HepG2 (cell line): ENCODE measurements around the gene ZNF771. TPM values are rescaled to one million over a fixed set of nuclear protein-coding genes. Genes with fewer than 3 reads are reported as not detected.

ENCODE experiments used
- CCAR2 ChIP-seq: fragments of 200-400 bp; formaldehyde crosslinking; optimal IDR thresholded peaks from 2 replicates; pipeline ENCODE3; 2018; ENCODE audit warnings: low read depth, mild to moderate bottlenecking, low read length, moderate library complexity
- EEA1 ChIP-seq: sonication (generic); formaldehyde crosslinking; IDR thresholded peaks from 2 replicates; pipeline ENCODE4 v1.5.1; 2020; ENCODE audit warnings: mild to moderate bottlenecking, missing genetic modification reagents, borderline replicate concordance
- ISX ChIP-seq: sonication (generic); formaldehyde crosslinking; conservative IDR thresholded peaks from 2 replicates; pipeline ENCODE4 v1.5.0; 2020; ENCODE audit warnings: missing genetic modification reagents
- NFE2 ChIP-seq: sonication (generic); formaldehyde crosslinking; IDR thresholded peaks from 2 replicates; pipeline ENCODE4 v1.4.0; 2020; ENCODE audit warnings: missing genetic modification reagents
- NKX3-1 ChIP-seq: sonication (generic); formaldehyde crosslinking; IDR thresholded peaks from 2 replicates; pipeline ENCODE4 v1.5.0; 2020; ENCODE audit warnings: missing genetic modification reagents
- RCOR2 ChIP-seq: IDR thresholded peaks from 2 replicates; pipeline ENCODE4 v1.6.1; 2016; ENCODE audit warnings: missing biosample characterization, missing genetic modification reagents
- REL ChIP-seq: sonication (generic); formaldehyde crosslinking; conservative IDR thresholded peaks from 2 replicates; pipeline ENCODE4 v1.8.0; 2022; ENCODE audit warnings: mild to moderate bottlenecking, missing genetic modification reagents, moderate library complexity
- RFXANK ChIP-seq: IDR thresholded peaks from 2 replicates; pipeline ENCODE4 v1.6.1; 2016
- ZBTB1 ChIP-seq: sonication (generic); formaldehyde crosslinking; IDR thresholded peaks from 2 replicates; pipeline ENCODE4 v1.4.0; 2020; ENCODE audit warnings: missing genetic modification reagents, borderline replicate concordance
- ZFYVE20 ChIP-seq: sonication (generic); formaldehyde crosslinking; IDR thresholded peaks from 2 replicates; pipeline ENCODE4 v1.8.0; 2023; ENCODE audit warnings: low read depth, mild to moderate bottlenecking, moderate library complexity, missing genetic modification reagents, borderline replicate concordance
- ZMYM2 ChIP-seq: sonication (generic); formaldehyde crosslinking; IDR thresholded peaks from 2 replicates; pipeline ENCODE4 v1.8.0; 2022; ENCODE audit warnings: mild to moderate bottlenecking, missing genetic modification reagents
- ZMYM3 ChIP-seq: sonication (generic); formaldehyde crosslinking; IDR thresholded peaks from 2 replicates; pipeline ENCODE4 v1.5.1; 2020; ENCODE audit warnings: mild to moderate bottlenecking, missing genetic modification reagents
- ZNF24 ChIP-seq: fragments of 450-650 bp; IDR thresholded peaks from 2 replicates; pipeline ENCODE4 v1.6.1; 2017; ENCODE audit warnings: antibody characterized with exemption, mild to moderate bottlenecking
- ZNF296 ChIP-seq: sonication (generic); formaldehyde crosslinking; conservative IDR thresholded peaks from 2 replicates; pipeline ENCODE4 v1.5.0; 2020; ENCODE audit warnings: mild to moderate bottlenecking, missing genetic modification reagents
- ZNF430 ChIP-seq: sonication (generic); formaldehyde crosslinking; IDR thresholded peaks from 2 replicates; pipeline ENCODE4 v1.9.0; 2021; ENCODE audit warnings: mild to moderate bottlenecking, missing genetic modification reagents
- ZNF652 ChIP-seq: IDR thresholded peaks from 2 replicates; pipeline ENCODE4 v1.6.1; 2016; ENCODE audit warnings: low read depth, borderline replicate concordance
- ZNF749 ChIP-seq: sonication (generic); formaldehyde crosslinking; IDR thresholded peaks from 2 replicates; pipeline ENCODE4 v1.8.0; 2022; ENCODE audit warnings: mild to moderate bottlenecking, missing genetic modification reagents, moderate library complexity, borderline replicate concordance
- ZNF777 ChIP-seq: sonication (generic); formaldehyde crosslinking; IDR thresholded peaks from 2 replicates; pipeline ENCODE4 v1.4.0; 2020; ENCODE audit warnings: missing genetic modification reagents
- ZNF883 ChIP-seq: sonication (generic); formaldehyde crosslinking; IDR thresholded peaks from 2 replicates; pipeline ENCODE4 v1.5.1; 2020; ENCODE audit warnings: mild to moderate bottlenecking, missing genetic modification reagents; ENCODE audit errors: not compliant biosample characterization
- polyA plus RNA-seq, 8 experiments: library from polyadenylated mRNA; depleted of rRNA in 3 of 8; stranded (reverse) in 7 of 8; unstranded in 1 of 8; fragments of >200 nt; fragmentation: Illumina TruSeq in 4 of 8; extraction: Trizol in 4 of 8; gene quantifications; 2 replicates each; pipeline versions ENCODE4 v1.2.1 to v1.2.3, GENCODE V29; 2011 to 2016; ENCODE audit warnings: low read depth in 4 of 8, missing spikeins in 1 of 8, mixed read lengths in 1 of 8; ENCODE audit not compliant: insufficient read depth in 1 of 8
- total RNA-seq, 5 experiments: library from RNA; depleted of rRNA; stranded (reverse); fragments of >200 nt; fragmentation: Illumina TruSeq; extraction: Trizol; gene quantifications; 2 replicates each; pipeline ENCODE4 v1.2.3, GENCODE V29; 2016; ENCODE audit warnings: low read depth in 1 of 5
- TF ChIP-seq, protein P1 (sequence below): sonication (generic); formaldehyde crosslinking; IDR thresholded peaks from 2 replicates; pipeline ENCODE4 v1.8.1; 2023; ENCODE audit warnings: missing genetic modification reagents, inconsistent platforms, borderline replicate concordance
- TF ChIP-seq, protein P2 (sequence below): IDR thresholded peaks from 2 replicates; pipeline ENCODE4 v1.6.1; 2016; ENCODE audit warnings: low read depth, borderline replicate concordance
- TF ChIP-seq, protein P3 (sequence below): IDR thresholded peaks from 2 replicates; pipeline ENCODE4 v1.6.1; 2016
- TF ChIP-seq, protein P4 (sequence below): sonication (generic); formaldehyde crosslinking; IDR thresholded peaks from 2 replicates; pipeline ENCODE4 v1.9.0; 2022; ENCODE audit warnings: missing genetic modification reagents, mild to moderate bottlenecking, borderline replicate concordance
- TF ChIP-seq, protein P5 (sequence below): sonication (generic); formaldehyde crosslinking; IDR thresholded peaks from 2 replicates; pipeline ENCODE4 v1.5.1; 2020; ENCODE audit warnings: missing genetic modification reagents, mild to moderate bottlenecking, borderline replicate concordance

ZNF771 gene
- total and polyA plus RNA-seq, 2 of the 13 experiments (the other 11 are each of a cell fraction or from before 2014, with no cell fraction given) = 5.0 to 11.8 TPM

DNA sequence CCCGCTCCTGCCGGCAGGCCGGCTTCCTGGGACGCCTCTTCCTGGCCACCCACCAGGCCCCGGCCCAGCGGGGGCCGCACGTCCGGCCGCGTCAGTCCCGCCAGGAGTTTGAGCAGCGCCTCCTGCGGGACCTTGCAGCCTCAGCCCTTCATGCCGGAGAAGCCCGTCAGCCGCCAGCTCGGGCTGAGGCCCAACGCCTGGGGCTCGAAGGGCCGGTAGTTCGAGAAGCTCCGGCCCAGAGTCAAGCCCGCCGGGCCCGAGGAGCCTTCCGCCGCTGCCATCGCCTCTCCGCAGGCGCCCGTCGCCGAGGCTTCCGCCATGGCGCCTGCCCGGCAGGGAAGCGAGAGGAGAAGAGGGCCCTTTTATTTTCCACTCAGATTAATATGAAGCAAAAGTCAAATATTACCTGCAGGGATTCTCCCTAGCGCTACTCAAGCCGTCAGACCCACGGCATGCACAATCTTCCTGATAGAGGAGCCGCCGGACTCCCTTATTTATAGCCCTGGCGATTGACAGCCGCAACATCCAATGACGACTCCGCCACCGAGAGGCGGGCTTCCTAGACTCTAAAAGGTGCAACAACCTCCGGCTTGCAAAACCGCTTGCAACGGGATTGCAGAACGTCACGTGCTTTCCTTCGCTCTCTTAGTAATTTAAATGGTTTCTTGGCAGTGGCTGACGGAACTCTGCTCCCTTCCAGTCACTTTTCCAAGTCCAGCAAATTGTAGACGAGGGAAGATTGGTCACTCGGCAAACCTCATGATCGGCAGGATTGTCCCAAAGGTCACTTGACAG lies 38.2 kb downstream of the ZNF771 start, which contains the start of gene SEPHS2 (continued):
- TF ChIP-seq, protein P1, sequence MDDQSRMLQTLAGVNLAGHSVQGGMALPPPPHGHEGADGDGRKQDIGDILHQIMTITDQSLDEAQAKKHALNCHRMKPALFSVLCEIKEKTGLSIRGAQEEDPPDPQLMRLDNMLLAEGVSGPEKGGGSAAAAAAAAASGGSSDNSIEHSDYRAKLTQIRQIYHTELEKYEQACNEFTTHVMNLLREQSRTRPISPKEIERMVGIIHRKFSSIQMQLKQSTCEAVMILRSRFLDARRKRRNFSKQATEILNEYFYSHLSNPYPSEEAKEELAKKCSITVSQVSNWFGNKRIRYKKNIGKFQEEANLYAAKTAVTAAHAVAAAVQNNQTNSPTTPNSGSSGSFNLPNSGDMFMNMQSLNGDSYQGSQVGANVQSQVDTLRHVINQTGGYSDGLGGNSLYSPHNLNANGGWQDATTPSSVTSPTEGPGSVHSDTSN (CRISPR knock-in tag) = peak; percentile 47; the same call in 1 of the 2 replicates
- TF ChIP-seq ZNF296 (CRISPR knock-in tag) (no peak), NFE2 (CRISPR knock-in tag) (no peak), ZNF430 (CRISPR knock-in tag) (no peak), CCAR2 (peak; percentile 16), ZNF652 (no peak), NKX3-1 (CRISPR knock-in tag) (peak; percentile 33; the same call in 1 of the 2 replicates), REL (CRISPR knock-in tag) (no peak), ZNF883 (CRISPR knock-in tag) (peak; percentile 79), ZMYM3 (CRISPR knock-in tag) (peak; percentile 79; the same call in 1 of the 2 replicates), ZNF749 (CRISPR knock-in tag) (no peak), ZFYVE20 (no peak), RFXANK (CRISPR knock-in tag) (no peak; the same call in 1 of the 2 replicates), ISX (no peak), RCOR2 (CRISPR knock-in tag) (0 out of 2 replicates have a peak, but pooled peaks have one; percentile 35), ZNF24 (no peak), ZNF777 (CRISPR knock-in tag) (no peak), ZMYM2 (CRISPR knock-in tag) (peak; percentile 32; the same call in 1 of the 2 replicates), ZBTB1 (CRISPR knock-in tag) (no peak; the same call in 1 of the 2 replicates), EEA1 (peak; percentile 82; the same call in 1 of the 2 replicates)
- TF ChIP-seq, protein P2, sequence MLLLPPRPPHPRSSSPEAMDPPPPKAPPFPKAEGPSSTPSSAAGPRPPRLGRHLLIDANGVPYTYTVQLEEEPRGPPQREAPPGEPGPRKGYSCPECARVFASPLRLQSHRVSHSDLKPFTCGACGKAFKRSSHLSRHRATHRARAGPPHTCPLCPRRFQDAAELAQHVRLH (CRISPR knock-in tag) = no peak
- TF ChIP-seq, protein P3, sequence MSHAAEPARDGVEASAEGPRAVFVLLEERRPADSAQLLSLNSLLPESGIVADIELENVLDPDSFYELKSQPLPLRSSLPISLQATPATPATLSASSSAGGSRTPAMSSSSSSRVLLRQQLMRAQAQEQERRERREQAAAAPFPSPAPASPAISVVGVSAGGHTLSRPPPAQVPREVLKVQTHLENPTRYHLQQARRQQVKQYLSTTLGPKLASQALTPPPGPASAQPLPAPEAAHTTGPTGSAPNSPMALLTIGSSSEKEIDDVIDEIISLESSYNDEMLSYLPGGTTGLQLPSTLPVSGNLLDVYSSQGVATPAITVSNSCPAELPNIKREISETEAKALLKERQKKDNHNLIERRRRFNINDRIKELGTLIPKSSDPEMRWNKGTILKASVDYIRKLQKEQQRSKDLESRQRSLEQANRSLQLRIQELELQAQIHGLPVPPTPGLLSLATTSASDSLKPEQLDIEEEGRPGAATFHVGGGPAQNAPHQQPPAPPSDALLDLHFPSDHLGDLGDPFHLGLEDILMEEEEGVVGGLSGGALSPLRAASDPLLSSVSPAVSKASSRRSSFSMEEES = peak; percentile 95
- TF ChIP-seq, protein P4, sequence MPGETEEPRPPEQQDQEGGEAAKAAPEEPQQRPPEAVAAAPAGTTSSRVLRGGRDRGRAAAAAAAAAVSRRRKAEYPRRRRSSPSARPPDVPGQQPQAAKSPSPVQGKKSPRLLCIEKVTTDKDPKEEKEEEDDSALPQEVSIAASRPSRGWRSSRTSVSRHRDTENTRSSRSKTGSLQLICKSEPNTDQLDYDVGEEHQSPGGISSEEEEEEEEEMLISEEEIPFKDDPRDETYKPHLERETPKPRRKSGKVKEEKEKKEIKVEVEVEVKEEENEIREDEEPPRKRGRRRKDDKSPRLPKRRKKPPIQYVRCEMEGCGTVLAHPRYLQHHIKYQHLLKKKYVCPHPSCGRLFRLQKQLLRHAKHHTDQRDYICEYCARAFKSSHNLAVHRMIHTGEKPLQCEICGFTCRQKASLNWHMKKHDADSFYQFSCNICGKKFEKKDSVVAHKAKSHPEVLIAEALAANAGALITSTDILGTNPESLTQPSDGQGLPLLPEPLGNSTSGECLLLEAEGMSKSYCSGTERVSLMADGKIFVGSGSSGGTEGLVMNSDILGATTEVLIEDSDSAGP (CRISPR knock-in tag) = peak; percentile 96
- TF ChIP-seq, protein P5, sequence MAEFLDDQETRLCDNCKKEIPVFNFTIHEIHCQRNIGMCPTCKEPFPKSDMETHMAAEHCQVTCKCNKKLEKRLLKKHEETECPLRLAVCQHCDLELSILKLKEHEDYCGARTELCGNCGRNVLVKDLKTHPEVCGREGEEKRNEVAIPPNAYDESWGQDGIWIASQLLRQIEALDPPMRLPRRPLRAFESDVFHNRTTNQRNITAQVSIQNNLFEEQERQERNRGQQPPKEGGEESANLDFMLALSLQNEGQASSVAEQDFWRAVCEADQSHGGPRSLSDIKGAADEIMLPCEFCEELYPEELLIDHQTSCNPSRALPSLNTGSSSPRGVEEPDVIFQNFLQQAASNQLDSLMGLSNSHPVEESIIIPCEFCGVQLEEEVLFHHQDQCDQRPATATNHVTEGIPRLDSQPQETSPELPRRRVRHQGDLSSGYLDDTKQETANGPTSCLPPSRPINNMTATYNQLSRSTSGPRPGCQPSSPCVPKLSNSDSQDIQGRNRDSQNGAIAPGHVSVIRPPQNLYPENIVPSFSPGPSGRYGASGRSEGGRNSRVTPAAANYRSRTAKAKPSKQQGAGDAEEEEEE (CRISPR knock-in tag) = no peak; the same call in 1 of the 2 replicates
